Testis (tissue), 3 donors: ENCODE results near the gene SPON1. TPM values are rescaled to one million over a fixed set of nuclear protein-coding genes. Genes with fewer than 3 reads are reported as not detected.

Source experiments
- DNase-seq: peaks from one replicate; pipeline ENCODE4 v3.0.0-alpha.2; 2019
- H3K27ac ChIP-seq, 2 donors: fragments of 200-600 bp; sonication (generic); one replicate each; pipeline ENCODE4 v1.5.1; 2019
- H3K27me3 ChIP-seq: fragments of 200-600 bp; sonication (generic); one replicate; pipeline ENCODE4 v1.5.1; 2019
- H3K36me3 ChIP-seq: fragments of 200-600 bp; sonication (generic); one replicate; pipeline ENCODE4 v1.5.1; 2017; ENCODE audit warnings: low read depth; ENCODE audit errors: missing control alignments
- H3K4me1 ChIP-seq: fragments of 200-600 bp; sonication (generic); one replicate; pipeline ENCODE4 v1.5.1; 2019
- H3K4me3 ChIP-seq, 2 donors: fragments of 200-600 bp; sonication (generic); one replicate each; pipeline ENCODE4 v1.5.1; 2017 to 2019
- H3K9me3 ChIP-seq: fragments of 200-600 bp; sonication (generic); one replicate; pipeline ENCODE4 v1.5.1; 2017
- CTCF ChIP-seq, 3 experiments: fragments of 450-650 bp in 2 of 3; fragments of 200-600 bp in 1 of 3; sonication (generic) in 1 of 3; IDR thresholded peaks; one replicate each; pipeline ENCODE4 v1.5.1; 2016 to 2019; ENCODE audit warnings: antibody characterized with exemption in 3 of 3, mild to moderate bottlenecking in 2 of 3, moderate library complexity in 1 of 3
- POLR2A ChIP-seq: fragments of 450-650 bp; IDR thresholded peaks from one replicate; pipeline ENCODE4 v1.6.1; 2017; ENCODE audit warnings: antibody characterized with exemption, mild to moderate bottlenecking, moderate library complexity
- WGBS, 2 donors: methylation state at CpG; one replicate each; pipeline ENCODE4 v1.1.5; 2018; 5-methylcytosine and 5-hydroxymethylcytosine counted together
- intact Hi-C: fragments of 100-400 bp; cut with DNase I; formaldehyde crosslinking; loops from one replicate; pipeline ENCODE4 v1.15.1; 2023; ENCODE audit warnings: low total_unique reads
- polyA plus RNA-seq: library from polyadenylated mRNA; stranded (reverse); fragments of 350-450 nt; fragmentation: Illumina TruSeq; extraction: RNeasy Lipid Tissue Mini Kit (QIAGEN cat#74804); gene quantifications from one replicate; pipeline ENCODE4 v1.2.3, GENCODE V29; 2014; ENCODE audit warnings: low read depth, low replicate concordance; ENCODE audit not compliant: insufficient read depth
- total RNA-seq, 2 donors: library from RNA; depleted of rRNA; stranded (reverse); fragments of >200 nt; gene quantifications; one replicate each; pipeline ENCODE4 v1.2.3, GENCODE V29; 2016

The SPON1 gene
- total and polyA plus RNA-seq, 3 donors from 2014 or later: 6.9 to 11.9 (median 7.6) TPM

- intact Hi-C loops: no loop called here
- H3K27me3 ChIP-seq: no peaks in the 10 kb centered on the region
- DNase-seq: no peak
- no peak for TF ChIP-seq POLR2A
- no peaks in the 10 kb centered on the region for H3K9me3 ChIP-seq
- H3K4me3 ChIP-seq: no peak overlapping the region
- peaks cover 8% of the 10 kb centered on the region for H3K4me1 ChIP-seq
- no peaks in the 10 kb centered on the region for H3K36me3 ChIP-seq
- H3K27ac ChIP-seq: no peak overlapping the region
Measured at GRCh38 chr11:14186046-14186775, 223.7 kb downstream of the SPON1 start.

GRCh38 chr11:14189874-14190273 lies 227.4 kb downstream of the SPON1 start:
- H3K36me3 ChIP-seq: no peaks in the 10 kb centered on the region
- TF ChIP-seq POLR2A (no peak), CTCF (IDR thresholded peaks at IDR 0.05) (no peak)
- peak; percentile 60 for DNase-seq
- peaks cover 13% of the 10 kb centered on the region for H3K4me1 ChIP-seq
- no peaks in the 10 kb centered on the region for H3K27me3 ChIP-seq
- H3K27ac ChIP-seq: no peak overlapping the region
- intact Hi-C loops: no loop called here
- H3K4me3 ChIP-seq: no peak overlapping the region
- H3K9me3 ChIP-seq: no peaks in the 10 kb centered on the region
- WGBS, 2 donors: 41 to 54% methylated on average over 3 of the region's 3 CpGs

- no peaks in the 10 kb centered on the region for H3K27me3 ChIP-seq
- peak overlapping the region in 1 of 2 donors; percentile 52 for H3K27ac ChIP-seq
- TF ChIP-seq POLR2A: no peak
- no peak for TF ChIP-seq CTCF (IDR thresholded peaks at IDR 0.05)
- no peaks in the 10 kb centered on the region for H3K36me3 ChIP-seq
- intact Hi-C loops: no loop called here
- no peak overlapping the region for H3K4me3 ChIP-seq
- 41 to 47% methylated on average over 6 of the region's 6 CpGs for WGBS, 2 donors
- H3K4me1 ChIP-seq: peaks cover 5% of the 10 kb centered on the region
- DNase-seq: peak; percentile 22
- H3K9me3 ChIP-seq: no peaks in the 10 kb centered on the region
Measured at GRCh38 chr11:14190992-14191778, 228.7 kb downstream of the SPON1 start.

- Histone ChIP-seq H3K4me3 (no peak overlapping the region), H3K9me3 (no peaks in the 10 kb centered on the region), H3K27me3 (no peaks in the 10 kb centered on the region), H3K27ac (no peak overlapping the region), H3K4me1 (peaks cover 5% of the 10 kb centered on the region), H3K36me3 (no peaks in the 10 kb centered on the region)
- intact Hi-C loops: no loop called here
- no peak for DNase-seq
- TF ChIP-seq CTCF (IDR thresholded peaks at IDR 0.05) (no peak), POLR2A (no peak)
- 68% methylated on average over 3 of the region's 3 CpGs for WGBS, 2 donors
Measured at GRCh38 chr11:14193644-14194043, 231.1 kb downstream of the SPON1 start.

- Histone ChIP-seq H3K36me3 (no peaks in the 10 kb centered on the region), H3K4me1 (no peaks in the 10 kb centered on the region), H3K9me3 (no peaks in the 10 kb centered on the region), H3K4me3 (no peak overlapping the region), H3K27me3 (no peaks in the 10 kb centered on the region), H3K27ac (no peak overlapping the region)
- WGBS, 2 donors: 69 to 72% methylated on average over 15 of the region's 15 CpGs
- DNase-seq: no peak
- TF ChIP-seq POLR2A (no peak), CTCF (IDR thresholded peaks at IDR 0.05) (no peak)
- intact Hi-C loops: no loop called here
Measured at GRCh38 chr11:14202251-14203196, 240.0 kb downstream of the SPON1 start.
